ENCODE data around the gene VIM. TPM values are rescaled to one million over a fixed set of nuclear protein-coding genes. Genes with fewer than 3 reads are reported as not detected.

The VIM gene
- total RNA-seq, 2 experiments from 2014 or later: 590 to 602 TPM

DNA sequence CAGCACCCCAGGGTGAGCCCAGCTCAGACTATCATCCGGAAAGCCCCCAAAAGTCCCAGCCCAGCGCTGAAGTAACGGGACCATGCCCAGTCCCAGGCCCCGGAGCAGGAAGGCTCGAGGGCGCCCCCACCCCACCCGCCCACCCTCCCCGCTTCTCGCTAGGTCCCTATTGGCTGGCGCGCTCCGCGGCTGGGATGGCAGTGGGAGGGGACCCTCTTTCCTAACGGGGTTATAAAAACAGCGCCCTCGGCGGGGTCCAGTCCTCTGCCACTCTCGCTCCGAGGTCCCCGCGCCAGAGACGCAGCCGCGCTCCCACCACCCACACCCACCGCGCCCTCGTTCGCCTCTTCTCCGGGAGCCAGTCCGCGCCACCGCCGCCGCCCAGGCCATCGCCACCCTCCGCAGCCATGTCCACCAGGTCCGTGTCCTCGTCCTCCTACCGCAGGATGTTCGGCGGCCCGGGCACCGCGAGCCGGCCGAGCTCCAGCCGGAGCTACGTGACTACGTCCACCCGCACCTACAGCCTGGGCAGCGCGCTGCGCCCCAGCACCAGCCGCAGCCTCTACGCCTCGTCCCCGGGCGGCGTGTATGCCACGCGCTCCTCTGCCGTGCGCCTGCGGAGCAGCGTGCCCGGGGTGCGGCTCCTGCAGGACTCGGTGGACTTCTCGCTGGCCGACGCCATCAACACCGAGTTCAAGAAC, 1.1 kb downstream of the VIM start:
- Mint-ChIP-seq H3K9me3 (no peaks in the 10 kb centered on the region), H3K27me3 (no peaks in the 10 kb centered on the region), H3K4me3 (peak overlapping the region; percentile 94), H3K36me3 (ENCODE audit: low read depth) (peaks cover 40% of the 10 kb centered on the region), H3K4me1 (ENCODE audit: low read depth) (peaks cover 48% of the 10 kb centered on the region), H3K27ac (peak overlapping the region; percentile 91)
- intact Hi-C loops (cut with micrococcal nuclease): loop anchor here (2.0 kb wide), 1 partner anchor 226 kb away; no protein-coding TSS in a partner anchor
- ATAC-seq (peak; percentile 19), DNase-seq (peak; percentile 77)
- TF ChIP-seq, protein P1, sequence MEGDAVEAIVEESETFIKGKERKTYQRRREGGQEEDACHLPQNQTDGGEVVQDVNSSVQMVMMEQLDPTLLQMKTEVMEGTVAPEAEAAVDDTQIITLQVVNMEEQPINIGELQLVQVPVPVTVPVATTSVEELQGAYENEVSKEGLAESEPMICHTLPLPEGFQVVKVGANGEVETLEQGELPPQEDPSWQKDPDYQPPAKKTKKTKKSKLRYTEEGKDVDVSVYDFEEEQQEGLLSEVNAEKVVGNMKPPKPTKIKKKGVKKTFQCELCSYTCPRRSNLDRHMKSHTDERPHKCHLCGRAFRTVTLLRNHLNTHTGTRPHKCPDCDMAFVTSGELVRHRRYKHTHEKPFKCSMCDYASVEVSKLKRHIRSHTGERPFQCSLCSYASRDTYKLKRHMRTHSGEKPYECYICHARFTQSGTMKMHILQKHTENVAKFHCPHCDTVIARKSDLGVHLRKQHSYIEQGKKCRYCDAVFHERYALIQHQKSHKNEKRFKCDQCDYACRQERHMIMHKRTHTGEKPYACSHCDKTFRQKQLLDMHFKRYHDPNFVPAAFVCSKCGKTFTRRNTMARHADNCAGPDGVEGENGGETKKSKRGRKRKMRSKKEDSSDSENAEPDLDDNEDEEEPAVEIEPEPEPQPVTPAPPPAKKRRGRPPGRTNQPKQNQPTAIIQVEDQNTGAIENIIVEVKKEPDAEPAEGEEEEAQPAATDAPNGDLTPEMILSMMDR (IDR thresholded peaks at IDR 0.05): no peak
- POLR2A ChIA-PET: interaction anchor here (0.7 to 5.7 kb wide), 20 partner anchors 9 to 415 kb away, joined by 3 to 41 read pairs (median 4); partner anchors contain the start of genes RSU1, STAM and TRDMT1
- CTCF ChIA-PET: interaction anchor here (0.6 to 4.7 kb wide), 15 partner anchors 8 to 412 kb away, joined by 3 to 35 read pairs (median 4); partner anchors contain the start of genes RSU1 and TRDMT1

DNA sequence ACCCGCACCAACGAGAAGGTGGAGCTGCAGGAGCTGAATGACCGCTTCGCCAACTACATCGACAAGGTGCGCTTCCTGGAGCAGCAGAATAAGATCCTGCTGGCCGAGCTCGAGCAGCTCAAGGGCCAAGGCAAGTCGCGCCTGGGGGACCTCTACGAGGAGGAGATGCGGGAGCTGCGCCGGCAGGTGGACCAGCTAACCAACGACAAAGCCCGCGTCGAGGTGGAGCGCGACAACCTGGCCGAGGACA, 1.6 kb downstream of the VIM start:
- no peaks in the 10 kb centered on the region for H3K9me3 Mint-ChIP-seq
- peaks cover 45% of the 10 kb centered on the region for H3K36me3 Mint-ChIP-seq (ENCODE audit: low read depth)
- H3K4me1 Mint-ChIP-seq (ENCODE audit: low read depth): peaks cover 53% of the 10 kb centered on the region
- POLR2A ChIA-PET: interaction anchor here (0.6 to 5.7 kb wide), 18 partner anchors 9 to 412 kb away, joined by 3 to 41 read pairs (median 5); partner anchors contain the start of genes RSU1 and TRDMT1
- TF ChIP-seq, protein P1 (IDR thresholded peaks at IDR 0.05): no peak
- CTCF ChIA-PET: interaction anchor here (0.6 to 4.7 kb wide), 14 partner anchors 9 to 412 kb away, joined by 3 to 35 read pairs (median 4); partner anchors contain the start of genes RSU1 and TRDMT1
- intact Hi-C loops (cut with micrococcal nuclease): loop anchor here (2.0 kb wide), 1 partner anchor 227 kb away; no protein-coding TSS in a partner anchor
- H3K4me3 Mint-ChIP-seq: peak overlapping the region; percentile 94
- ATAC-seq (no peak), DNase-seq (no peak)
- H3K27me3 Mint-ChIP-seq: no peaks in the 10 kb centered on the region
- peak overlapping the region; percentile 91 for H3K27ac Mint-ChIP-seq

DNA sequence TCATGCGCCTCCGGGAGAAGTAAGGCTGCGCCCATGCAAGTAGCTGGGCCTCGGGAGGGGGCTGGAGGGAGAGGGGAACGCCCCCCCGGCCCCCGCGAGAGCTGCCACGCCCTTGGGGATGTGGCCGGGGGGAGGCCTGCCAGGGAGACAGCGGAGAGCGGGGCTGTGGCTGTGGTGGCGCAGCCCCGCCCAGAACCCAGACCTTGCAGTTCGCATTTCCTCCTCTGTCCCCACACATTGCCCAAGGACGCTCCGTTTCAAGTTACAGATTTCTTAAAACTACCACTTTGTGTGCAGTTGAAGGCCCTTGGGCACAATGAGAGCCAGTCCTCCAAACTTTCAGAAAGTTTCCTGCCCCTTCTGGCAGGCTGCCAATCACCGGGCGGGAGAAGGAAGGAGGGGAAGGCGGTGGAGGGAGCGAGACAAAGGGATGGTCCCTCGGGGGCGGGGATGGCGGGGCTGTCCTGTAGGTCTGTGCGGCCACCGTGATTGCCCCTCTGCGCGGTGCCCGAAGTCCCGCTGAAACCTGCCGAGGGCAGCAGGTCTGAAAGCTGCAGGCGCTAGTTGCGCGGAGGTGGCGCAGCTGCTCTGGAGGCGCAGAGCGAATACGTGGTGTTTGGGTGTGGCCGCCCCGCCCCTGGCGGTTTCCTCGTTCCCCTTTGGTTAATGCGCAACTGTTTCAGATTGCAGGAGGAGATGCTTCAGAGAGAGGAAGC, 2.1 kb downstream of the VIM start:
- Mint-ChIP-seq H3K27me3 (no peaks in the 10 kb centered on the region), H3K36me3 (ENCODE audit: low read depth) (peaks cover 49% of the 10 kb centered on the region), H3K9me3 (no peaks in the 10 kb centered on the region), H3K27ac (peak overlapping the region; percentile 91), H3K4me1 (ENCODE audit: low read depth) (peaks cover 57% of the 10 kb centered on the region), H3K4me3 (peak overlapping the region; percentile 94)
- intact Hi-C loops (cut with micrococcal nuclease): loop anchor here (2.0 to 10.0 kb wide), 2 partner anchors 227 to 415 kb away; partner anchors contain the start of gene STAM
- DNase-seq: peak; percentile 94
- ChIA-PET CTCF (interaction anchor here (0.6 to 4.7 kb wide), 21 partner anchors 9 to 413 kb away, joined by 3 to 35 read pairs (median 3); partner anchors contain the start of genes RSU1 and TRDMT1), POLR2A (interaction anchor here (0.6 to 5.7 kb wide), 22 partner anchors 9 to 413 kb away, joined by 3 to 41 read pairs (median 4); partner anchors contain the start of genes RSU1 and TRDMT1)
- peak; percentile 61 for ATAC-seq
- TF ChIP-seq, protein P1 (IDR thresholded peaks at IDR 0.05): no peak

DNA sequence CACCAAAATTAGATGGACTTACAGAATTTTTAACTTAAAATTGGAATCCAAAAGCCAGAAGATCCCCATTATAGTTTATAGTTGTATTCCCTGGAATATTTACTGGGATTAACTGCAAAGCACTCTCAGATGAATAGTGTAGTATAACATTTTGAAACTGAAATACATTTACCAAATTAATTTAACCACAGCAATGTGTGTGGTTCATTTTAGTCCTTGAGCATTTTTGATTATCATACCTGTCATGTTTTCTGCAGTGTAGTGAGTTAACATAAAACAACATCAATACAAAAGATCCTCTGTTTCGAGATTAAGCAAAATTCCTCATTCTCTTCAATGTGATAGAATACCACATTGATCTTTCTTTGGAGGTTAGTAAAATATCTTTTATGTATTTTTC, 3.7 kb downstream of the VIM start:
- CTCF ChIA-PET: interaction anchor here (1.1 to 4.7 kb wide), 6 partner anchors 12 to 333 kb away, joined by 3 to 35 read pairs (median 4); partner anchors contain the start of gene TRDMT1
- TF ChIP-seq, protein P1 (IDR thresholded peaks at IDR 0.05): no peak
- intact Hi-C loops (cut with micrococcal nuclease): loop anchor here (10.0 kb wide), 1 partner anchor 413 kb away; the partner anchor contains the start of gene STAM
- DNase-seq: no peak
- ATAC-seq: no peak
- Mint-ChIP-seq H3K9me3 (no peaks in the 10 kb centered on the region), H3K27ac (peak overlapping the region; percentile 59), H3K4me1 (ENCODE audit: low read depth) (peaks cover 56% of the 10 kb centered on the region), H3K36me3 (ENCODE audit: low read depth) (peaks cover 66% of the 10 kb centered on the region), H3K4me3 (peak overlapping the region; percentile 94), H3K27me3 (no peaks in the 10 kb centered on the region)
- POLR2A ChIA-PET: interaction anchor here (0.7 to 5.7 kb wide), 7 partner anchors 15 to 414 kb away, joined by 3 to 41 read pairs (median 7); partner anchors contain the start of genes RSU1 and TRDMT1

Data from activated CD8-positive, alpha-beta T cell treated with anti-CD3 and anti-CD28 coated beads for 36 hours (primary cell).